Hepatic stellate cell (primary cell): ENCODE results near the gene THADA.
"Not testable (repeated sequence)": the region's sequence is repeated elsewhere in the genome, so short reads cannot be mapped to it uniquely, and the experiment has no call there.

Experiments used
- DNase-seq: peaks from one replicate; pipeline ENCODE4 v3.0.0; 2011; ENCODE audit warnings: low spot score

THADA gene

DNA sequence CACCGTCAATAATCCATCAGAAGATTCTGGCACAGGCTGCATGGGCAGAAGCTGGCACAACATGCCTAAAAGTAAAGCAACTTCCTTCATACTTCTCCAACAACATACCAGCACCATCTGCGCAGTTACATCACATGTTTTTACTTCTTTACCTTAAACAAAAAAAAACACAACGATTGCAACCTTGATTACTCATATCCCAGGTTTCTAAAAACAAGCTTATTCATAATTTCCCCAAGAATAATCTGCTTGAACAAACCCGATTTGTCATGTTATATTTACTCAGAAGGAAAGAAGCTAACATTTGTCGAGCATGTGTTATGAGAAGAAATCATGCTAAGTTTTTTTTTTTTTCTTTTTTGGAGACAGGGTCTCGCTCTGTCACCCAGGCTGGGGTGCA lies 54.7 kb downstream of the THADA start:
- no peak for DNase-seq

DNA sequence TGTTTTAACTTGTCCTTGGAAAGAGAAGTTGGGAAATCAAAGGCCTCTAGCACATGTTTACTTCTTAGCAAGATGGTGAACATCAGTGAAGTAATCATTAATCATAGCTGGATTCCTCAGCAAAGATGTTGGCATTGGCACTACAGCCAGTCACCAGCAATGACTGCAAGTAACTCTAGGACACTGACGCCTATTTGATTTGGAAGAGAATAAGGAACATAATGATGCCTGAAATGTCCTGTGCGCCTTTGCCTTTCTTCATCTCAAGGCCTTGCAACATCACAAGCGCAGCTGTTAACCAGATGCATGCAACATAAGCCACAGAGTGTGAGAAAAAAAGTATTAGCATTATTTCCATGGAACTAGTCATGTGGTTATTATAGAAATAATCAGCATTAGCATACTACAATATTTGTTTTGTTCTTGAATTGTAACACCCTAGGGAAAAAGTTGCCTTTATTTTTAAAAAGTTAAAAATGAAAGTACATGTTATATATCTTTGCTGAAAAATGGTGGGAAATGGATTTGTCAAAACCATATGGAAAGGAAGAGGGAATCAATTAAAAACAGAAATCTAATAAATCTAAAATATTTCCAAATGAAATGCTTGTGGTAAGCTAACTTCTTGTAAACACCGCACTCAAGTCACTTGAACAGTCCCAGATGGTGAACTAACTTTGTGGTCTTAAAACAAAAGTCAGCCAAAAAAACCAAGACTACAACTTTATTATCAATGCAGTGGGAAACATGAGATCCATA lies 55.6 kb downstream of the THADA start:
- DNase-seq: peak; percentile 7

DNA sequence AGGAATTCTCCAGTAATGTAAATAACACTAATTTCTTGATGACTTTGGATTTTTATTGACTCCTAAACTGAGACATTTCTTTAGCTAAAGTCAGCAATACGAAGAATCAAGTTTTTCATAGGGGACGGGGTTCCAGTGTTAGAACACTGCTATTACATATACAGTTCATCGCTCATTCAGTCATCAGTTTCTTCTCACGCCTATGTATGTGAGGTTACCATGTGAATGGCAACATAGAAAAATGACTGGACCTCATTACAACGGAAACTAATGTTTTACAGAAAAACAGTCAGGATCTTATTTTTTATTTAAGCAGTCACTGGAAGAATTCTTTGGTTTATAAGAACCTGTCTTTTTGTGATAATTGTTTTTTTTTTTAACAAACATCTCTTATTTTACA lies 56.4 kb downstream of the THADA start:
- DNase-seq: no peak

DNA sequence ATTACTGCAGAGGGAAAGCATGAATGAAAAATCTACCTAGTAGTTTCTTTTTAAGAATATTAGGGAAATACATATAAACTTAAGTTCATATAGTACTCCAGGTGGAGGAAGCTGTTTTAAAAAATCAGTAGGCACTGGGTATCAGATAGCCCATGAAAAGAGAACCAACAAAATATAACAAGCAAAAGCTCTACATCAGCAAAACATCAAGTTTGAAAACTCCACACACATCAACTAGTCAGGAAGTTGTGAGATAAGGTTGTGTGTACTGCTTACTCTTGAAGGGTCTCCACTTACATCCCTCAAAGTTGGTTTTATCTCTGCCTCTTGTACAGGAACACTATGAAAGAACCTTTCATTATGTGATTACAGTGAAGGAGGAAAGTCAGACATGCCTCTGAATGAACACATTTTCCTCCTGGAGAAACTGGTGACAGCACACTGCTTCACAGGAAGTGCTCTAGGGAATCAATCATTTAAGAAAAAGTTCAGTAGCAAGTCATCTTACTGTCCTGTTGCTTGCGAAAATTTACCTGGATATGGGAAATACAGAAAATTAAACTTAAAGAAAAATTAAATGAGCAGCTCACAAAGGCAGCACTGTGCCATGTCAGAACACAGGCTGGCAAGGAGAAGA lies 57.7 kb downstream of the THADA start:
- no peak for DNase-seq

DNA sequence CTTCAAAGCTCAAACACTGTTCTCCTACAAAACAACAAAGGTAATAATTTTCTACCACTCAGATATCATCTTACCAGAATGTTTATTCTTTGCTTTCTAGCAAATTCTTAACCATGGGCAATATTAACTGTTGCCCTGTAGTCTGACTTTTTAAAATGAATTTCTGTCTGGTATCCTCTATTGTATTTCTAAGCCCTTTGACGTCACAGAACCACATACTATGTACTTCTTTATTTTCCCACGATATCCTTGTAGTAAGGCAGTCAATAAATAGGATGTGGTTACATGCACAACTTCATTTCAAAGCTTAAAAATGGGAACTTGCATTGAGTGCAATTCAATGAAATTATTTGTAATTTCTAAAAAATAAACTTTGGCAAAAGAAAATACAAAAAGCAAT lies 58.7 kb downstream of the THADA start:
- no peak for DNase-seq

DNA sequence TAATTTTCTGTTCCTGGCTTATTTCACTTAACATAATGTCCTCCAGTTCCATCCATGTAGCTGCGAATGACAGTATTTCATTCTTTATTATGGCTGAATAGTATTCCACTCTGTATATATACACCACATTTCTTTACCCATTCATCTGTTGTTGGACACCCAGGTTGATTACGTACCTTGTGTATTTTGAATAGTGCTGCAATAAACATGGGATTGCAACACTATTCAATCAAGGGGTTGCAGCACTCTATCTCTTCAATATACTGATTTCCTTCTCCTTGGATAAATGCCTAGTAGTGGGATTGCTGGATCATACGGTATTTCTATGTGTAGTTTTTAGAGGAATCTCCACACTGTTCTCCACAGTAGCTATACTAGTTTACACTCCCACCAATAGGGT lies 61.3 kb downstream of the THADA start:
- DNase-seq: no peak

DNA sequence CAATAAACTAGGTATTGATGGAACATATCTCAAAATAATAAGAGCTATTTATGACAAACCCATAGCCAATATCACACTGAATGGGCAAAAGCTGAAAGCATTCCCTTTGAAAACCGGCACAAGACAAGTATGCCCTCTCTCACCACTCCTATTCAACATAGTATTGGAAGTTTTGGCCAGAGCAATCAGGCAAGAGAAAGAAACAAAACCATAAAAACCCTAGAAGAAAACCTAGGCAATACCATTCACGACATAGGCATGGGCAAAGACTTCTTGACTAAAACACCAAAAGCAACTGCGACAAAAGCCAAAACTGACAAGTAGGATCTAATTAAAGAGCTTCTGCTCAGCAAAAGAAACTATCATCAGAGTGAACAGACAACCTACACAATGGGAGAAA lies 63.3 kb downstream of the THADA start:
- DNase-seq: not testable (repeated sequence)

DNA sequence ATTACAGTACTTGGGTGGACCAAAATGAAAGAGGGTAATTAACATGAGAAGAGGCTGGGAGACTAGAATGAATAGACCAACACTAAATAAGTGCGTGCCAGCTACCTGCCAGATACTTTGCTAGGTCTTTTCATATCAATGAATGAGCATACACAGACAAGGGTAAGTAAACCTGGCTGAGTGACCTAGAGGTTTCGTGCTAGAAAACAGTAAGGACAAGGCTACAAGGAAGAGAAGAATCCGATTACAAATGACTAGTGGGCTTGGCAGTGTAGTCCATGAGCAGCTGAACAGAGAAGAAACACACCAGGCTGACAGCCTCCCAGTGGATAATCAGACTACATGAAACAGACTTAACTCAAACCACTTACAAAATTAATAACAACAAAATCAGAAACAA lies 64.6 kb downstream of the THADA start:
- DNase-seq: no peak

DNA sequence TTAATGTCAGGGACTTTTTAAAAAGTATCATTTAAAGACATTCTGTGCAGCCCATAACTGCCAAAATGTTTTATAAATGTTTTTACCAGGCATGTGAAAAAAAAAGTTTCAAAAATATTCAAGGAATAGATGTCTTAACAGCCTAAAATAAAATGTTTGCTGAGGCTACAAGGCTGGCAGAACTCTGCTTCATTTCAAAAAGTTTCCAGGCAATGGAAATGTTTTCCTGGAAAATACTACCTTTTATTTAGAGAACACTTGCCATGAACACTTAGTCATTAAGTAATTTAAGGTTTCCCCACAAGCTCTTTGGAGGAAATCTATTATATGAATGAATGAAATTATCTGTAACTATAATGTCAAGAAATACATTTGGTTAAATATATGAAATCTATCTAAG lies 68.8 kb downstream of the THADA start:
- no peak for DNase-seq

DNA sequence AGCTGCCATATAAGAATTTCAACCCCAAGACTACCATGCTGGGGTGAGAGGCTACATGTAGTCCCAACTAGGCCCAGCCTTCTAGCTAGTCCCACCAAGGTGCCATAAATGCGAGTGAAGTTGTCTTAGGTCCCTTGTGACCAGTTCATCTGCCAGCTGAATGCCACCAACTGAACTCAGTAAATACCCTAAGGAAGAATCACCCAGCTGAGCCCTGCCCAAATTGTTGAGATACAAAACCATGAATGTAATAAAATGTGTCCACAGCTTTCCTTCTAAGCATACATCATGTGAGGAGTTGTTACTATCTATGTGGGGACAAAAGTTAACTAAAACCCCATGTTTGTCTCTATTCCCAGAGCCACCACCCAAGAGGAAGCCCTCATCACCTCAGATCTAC lies 70.3 kb downstream of the THADA start:
- no peak for DNase-seq

DNA sequence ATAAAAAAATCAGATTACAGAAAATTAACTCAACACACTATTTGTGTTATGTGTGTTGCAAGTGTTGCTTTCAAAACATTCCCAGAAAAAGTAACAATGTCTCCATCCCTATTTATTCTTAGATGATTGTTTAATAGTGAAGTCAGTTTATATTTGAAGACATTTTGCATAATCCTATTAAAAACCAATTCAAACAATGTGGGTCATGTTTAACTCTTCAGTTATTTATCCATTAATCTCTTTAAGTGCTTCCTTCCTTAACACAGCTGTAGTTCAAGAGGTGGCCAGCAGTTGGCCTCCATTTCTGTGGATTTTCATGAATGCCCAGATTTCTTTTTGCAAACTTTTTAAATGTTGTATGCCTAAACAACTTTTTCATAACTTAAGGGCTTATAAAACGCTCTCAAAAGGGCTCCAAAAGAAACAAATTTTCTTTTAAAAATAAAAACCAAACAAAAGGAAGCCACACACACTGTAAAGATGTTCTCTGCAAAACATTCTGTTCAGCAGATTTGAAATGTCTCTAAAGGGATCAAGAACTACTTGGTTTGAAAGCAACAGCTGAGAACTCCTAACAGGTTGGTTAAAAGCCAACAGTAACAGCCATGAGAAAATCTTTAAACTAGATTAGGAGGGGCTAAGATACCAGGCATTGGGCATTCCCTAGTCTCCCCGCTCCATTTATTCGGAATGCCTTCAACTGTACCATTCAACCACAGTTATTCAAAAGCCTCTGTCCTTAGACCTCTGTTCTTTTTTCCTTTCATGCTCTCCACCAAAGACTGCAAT lies 71.5 kb downstream of the THADA start:
- DNase-seq: no peak

DNA sequence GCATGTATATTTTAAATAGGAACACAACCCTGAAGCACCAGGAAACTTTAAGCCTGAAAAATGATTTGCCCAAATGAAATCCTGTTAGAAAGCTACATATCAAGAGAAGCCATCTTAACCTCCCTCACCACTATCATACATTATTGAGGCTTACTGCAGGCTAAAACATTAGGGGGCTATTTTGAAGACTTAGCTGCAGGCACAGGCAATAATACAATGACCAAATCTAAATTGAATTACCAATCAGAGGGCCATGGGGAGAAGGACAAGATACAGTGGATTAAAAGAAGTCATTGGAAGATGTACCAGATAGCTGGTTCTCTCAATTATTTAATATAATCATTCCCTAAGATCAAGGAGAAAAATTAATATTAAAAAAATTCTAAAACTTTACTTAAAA lies 73.7 kb downstream of the THADA start:
- no peak for DNase-seq

DNA sequence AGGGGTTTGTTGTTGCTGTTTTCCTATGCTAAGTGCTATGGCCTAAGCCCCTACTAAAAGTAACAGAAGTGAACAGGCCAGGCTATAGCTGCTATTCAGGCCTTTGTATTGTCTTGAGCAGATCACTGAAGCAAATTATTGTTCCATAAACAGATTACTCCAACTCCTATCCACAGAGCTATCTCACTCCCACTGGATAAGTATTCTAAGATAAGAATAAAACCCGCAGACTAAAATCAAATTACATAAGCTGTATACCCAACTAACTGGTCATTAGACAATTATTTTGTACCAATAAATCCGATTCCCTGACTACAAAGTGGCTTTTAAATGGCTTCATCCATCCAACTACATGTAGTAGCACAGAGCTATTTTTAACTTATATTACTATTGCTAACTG lies 74.3 kb downstream of the THADA start:
- no peak for DNase-seq

DNA sequence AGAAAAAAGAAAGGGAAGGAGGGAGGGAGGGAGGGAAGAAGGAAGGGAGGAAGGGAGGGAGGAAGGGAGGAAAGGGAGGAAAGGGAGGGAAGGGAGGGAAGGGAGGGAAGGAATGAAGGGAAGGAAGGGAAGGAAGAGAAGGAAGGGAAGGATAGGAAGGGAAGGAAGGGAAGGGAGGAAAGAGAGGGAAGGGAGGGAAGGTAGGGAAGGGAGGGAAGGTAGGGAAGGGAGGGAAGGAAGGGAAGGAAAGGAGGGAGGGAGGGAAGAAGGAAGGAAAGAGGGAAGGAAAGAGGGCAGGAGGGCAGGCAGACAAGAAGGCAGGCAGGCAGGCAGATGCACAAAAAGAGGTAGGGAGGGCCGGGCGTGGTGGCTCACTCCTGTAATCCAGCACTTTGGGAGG lies 74.9 kb downstream of the THADA start:
- no peak for DNase-seq

DNA sequence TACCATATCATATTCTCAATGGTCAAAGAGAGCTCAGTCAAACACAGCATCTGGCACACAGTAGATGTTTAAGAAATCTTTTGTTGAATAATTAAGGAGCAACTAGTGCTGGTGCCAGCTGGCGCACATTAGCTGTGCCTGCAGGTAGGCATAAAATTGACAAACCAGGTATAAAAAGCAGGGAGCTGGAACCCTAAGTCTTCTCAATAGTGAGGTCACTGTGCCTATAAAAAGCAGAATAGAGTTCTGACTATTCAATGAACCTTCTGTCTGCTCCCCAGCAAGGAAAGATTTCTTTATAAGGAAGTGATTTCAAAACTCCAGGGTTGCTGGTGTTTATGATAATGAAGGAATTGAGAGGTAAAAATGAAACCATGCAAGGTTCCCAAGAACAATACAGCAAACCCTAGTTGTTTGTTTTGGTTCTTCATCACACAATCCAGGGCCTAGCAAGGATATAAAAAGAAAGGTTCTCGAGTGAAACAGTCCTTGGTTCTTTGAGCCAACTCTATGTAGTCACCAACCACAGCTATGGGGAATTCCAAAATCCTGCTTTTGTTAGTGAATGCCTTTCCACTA lies 76.1 kb downstream of the THADA start:
- peak; percentile 45 for DNase-seq

DNA sequence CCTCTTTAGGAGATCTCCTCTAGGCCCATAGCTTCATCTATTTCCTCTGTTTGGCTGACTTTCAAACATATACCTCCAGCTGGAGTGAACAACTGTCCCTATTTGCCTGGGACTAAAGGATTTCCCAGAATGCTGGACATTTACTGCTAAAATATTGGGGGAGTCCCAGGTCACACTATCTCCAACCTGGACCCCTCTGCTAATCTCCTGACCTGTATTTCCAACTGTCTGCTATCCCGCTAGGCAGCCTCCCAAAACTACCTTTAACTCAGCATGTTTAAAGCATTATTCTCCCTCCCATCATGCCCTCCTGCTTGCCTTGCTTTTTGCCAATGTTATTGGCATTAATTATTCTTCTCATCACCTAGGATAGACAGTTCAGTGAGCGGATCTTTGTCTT lies 77.1 kb downstream of the THADA start:
- no peak for DNase-seq

DNA sequence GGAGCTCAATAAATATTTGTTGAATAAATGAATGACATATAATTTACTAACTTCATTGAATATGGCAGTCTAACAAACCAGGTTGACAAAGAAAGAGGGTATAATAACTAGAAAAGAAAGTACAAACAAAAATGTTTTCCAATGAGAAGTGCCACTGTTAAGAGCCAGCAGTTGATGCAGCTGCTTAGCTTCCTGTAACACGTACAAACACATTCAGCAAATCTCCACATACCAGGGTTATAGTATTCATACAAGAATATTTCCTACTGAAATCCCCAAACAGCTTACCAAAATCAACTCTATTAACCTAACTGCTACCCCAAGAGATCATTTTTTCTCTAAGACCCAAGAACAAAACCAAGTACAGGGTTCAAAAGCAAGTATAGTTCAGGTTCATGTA lies 77.7 kb downstream of the THADA start:
- DNase-seq: no peak

DNA sequence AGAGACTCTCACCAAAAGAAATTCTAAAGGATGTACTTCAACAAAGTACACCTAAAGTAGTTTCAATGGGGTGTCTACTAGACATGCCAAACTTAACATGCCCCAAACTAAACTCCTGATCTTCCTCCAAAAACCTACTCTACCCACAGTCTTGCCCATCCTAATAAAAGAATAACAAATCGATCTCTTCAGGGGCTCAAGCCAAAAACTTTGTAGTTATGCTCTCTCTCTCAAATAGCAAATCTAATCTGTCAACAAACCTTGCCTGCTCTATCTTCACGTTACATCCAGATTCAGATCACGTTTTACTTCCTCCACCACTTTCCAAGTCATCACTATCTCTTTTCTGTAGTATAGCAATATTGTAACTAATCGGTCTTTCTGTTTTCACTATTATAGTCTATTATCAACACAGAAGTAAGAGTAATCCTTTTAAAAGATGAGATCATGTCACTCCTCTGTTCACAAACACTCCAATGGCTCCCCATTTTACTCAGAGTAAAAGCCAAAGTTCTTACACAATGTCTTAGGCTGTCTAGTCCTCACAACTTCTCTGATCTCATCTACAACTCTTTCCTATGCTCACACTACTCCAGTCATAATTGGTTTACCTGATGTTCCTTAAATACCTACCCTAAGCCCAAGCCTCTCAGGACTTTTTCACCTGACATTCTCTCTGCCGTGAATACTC lies 79.9 kb downstream of the THADA start:
- no peak for DNase-seq

DNA sequence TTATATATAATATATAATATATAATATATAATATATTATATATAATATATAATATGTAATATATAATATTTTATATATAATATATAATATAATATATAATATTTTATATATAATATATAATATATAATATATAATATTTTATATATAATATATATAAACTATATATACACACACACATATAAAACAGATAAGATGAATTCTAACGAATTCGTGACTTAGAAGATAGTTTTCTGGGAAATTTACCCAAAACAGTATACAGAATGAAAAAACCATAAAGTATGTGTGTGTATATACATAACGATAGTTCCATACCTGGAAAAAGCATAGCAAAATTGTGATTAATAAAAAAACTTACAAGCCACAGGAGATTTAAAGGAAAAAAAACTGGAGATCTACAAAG lies 80.6 kb downstream of the THADA start:
- no peak for DNase-seq

DNA sequence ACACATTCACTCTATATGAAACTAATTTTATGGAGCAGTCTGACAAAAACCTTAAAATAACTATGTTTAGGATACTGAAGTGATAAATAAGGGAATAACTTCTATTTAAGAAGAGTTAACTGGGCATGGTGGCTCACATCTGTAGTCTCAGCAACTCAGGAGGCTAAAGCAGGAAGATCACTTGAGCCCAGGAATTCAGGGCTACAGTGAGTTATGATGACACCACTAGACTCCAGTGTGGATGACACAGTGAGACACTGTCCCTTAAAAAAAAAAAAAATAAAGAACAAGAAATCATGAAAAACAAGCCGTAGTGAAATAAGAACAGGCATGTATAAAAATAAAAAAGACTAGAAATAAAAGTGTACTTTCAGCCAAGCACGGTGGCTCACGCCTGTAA lies 82.0 kb downstream of the THADA start:
- DNase-seq: no peak

DNA sequence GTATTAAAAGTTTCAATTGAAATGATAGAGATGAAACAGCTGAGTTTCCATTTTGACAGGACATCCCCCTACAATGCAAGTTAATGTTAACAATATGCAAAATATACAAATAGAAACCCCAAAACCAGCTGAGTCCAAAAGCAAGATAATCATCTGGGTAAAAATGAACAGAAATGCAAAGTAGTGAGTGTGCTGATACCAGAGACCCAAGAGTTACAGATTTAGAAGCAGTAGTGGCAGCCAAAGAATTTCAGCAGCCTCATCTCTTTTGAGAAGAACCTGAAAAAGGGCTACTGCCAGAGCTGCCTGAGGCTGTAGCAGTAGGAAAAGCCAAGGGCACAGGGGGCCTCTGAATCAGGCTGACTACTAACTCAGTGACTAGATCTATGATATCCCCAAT lies 82.6 kb downstream of the THADA start:
- DNase-seq: no peak

DNA sequence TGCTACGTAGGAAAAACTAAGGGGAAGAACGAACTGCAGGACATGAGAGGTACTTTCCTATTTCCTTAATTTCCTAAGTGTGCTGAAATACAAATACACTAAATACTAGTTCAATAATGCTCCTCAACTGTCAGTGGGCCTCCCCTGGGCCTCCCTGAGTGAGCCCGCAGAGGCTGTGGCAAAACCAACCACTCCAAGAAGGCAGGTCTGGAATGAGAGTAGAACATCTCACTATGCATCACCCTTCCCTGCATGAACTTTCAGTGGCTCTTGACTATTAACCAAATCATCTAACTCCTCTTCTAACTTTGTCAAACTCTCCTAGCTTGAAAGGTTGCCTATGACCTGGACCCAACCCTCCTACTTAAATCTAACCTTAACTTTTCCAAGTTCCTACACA lies 84.6 kb downstream of the THADA start:
- no peak for DNase-seq
